CD4-positive, alpha-beta T cell (primary cell): ENCODE results near the gene ZFYVE19. TPM values are rescaled to one million over a fixed set of nuclear protein-coding genes. Genes with fewer than 3 reads are reported as not detected.

ENCODE experiments used
- ATAC-seq: fragments of 200-7000 bp; cut with Tn5 transposase; one replicate; pipeline ENCODE4 v1.10.0; 2022; ENCODE audit warnings: mild to moderate bottlenecking; ENCODE audit not compliant: poor library complexity
- CTCF ChIA-PET: fragments of 350-600 bp; sonication (Branson Sonifier 250); formaldehyde crosslinking; loops from one replicate; lab custom pipeline; 2021; ENCODE audit warnings: antibody characterized with exemption, inconsistent platforms; lab: Charles Lee
- POLR2A ChIA-PET: fragments of 350-600 bp; sonication (Branson Sonifier 250); formaldehyde crosslinking; loops from one replicate; lab custom pipeline; 2021; ENCODE audit warnings: antibody characterized with exemption, inconsistent platforms; lab: Charles Lee
- DNase-seq, 14 experiments: peaks; one replicate each; pipeline ENCODE4 v3.0.0-alpha.2; 2013 to 2020; ENCODE audit warnings: mixed read lengths in 2 of 14
- H3K27ac ChIP-seq, 2 donors: one replicate each; pipeline versions ENCODE4 v1.5.1 to v1.7.0; 2013; ENCODE audit warnings: low read length in 2 of 2, low read depth in 1 of 2, mild to moderate bottlenecking in 1 of 2
- H3K27me3 ChIP-seq, 2 experiments: 1 replicate in 1 of 2; 2 replicates in 1 of 2; pipeline versions ENCODE4 v1.6.1 to v1.7.0; 2013; ENCODE audit warnings: low read length in 2 of 2, control low read depth in 1 of 2, mild to moderate bottlenecking in 1 of 2, moderate library complexity in 1 of 2; ENCODE audit not compliant: insufficient read depth in 2 of 2, control insufficient read depth in 1 of 2
- H3K36me3 ChIP-seq: one replicate; pipeline ENCODE4 v1.6.1; 2013; ENCODE audit warnings: low read length, control low read depth; ENCODE audit not compliant: insufficient read depth
- H3K4me1 ChIP-seq: one replicate; pipeline ENCODE4 v1.6.1; 2013; ENCODE audit warnings: low read length, control low read depth; ENCODE audit not compliant: insufficient read depth
- H3K4me3 ChIP-seq: one replicate; pipeline ENCODE4 v1.5.1; 2013; ENCODE audit warnings: mild to moderate bottlenecking, low read length, moderate library complexity
- H3K9me3 ChIP-seq, 2 experiments: 1 replicate in 1 of 2; 2 replicates in 1 of 2; pipeline versions ENCODE4 v1.6.1 to v1.7.0; 2013; ENCODE audit warnings: low read length in 2 of 2, mild to moderate bottlenecking in 2 of 2, control low read depth in 1 of 2, moderate library complexity in 1 of 2; ENCODE audit not compliant: control insufficient read depth in 1 of 2, insufficient read depth in 1 of 2
- H3K27ac Mint-ChIP-seq: one replicate; pipeline ENCODE4 v1.8.0; 2020; ENCODE audit warnings: mixed read lengths
- H3K27me3 Mint-ChIP-seq: one replicate; pipeline ENCODE4 v1.8.0; 2021; ENCODE audit warnings: mixed read lengths
- H3K36me3 Mint-ChIP-seq: one replicate; pipeline ENCODE4 v1.8.0; 2021; ENCODE audit warnings: low read depth, mixed read lengths
- H3K4me1 Mint-ChIP-seq: one replicate; pipeline ENCODE4 v1.8.0; 2021; ENCODE audit warnings: low read depth, mixed read lengths
- H3K4me3 Mint-ChIP-seq: one replicate; pipeline ENCODE4 v1.8.0; 2020; ENCODE audit warnings: mild to moderate bottlenecking, mixed read lengths
- H3K9me3 Mint-ChIP-seq: one replicate; pipeline ENCODE4 v1.8.0; 2020; ENCODE audit warnings: mixed read lengths
- intact Hi-C, 2 experiments: fragments of 100-400 bp; cut with DNase I in 1 of 2; cut with micrococcal nuclease in 1 of 2; formaldehyde crosslinking; loops; one replicate each; pipeline versions ENCODE4 v1.15.1 to v1.9.0; 2023 to 2025; cut with DNase I, micrococcal nuclease
- total RNA-seq, 174 experiments: library from RNA in 2 of 174; stranded (reverse) in 2 of 174; gene quantifications; one replicate each; pipeline ENCODE4 v1.2.3 and lab custom pipeline; 2021 to 2026
- TF ChIP-seq, protein P1 (sequence below): fragments of 200-600 bp; IDR thresholded peaks from one replicate; pipeline ENCODE4 v1.8.0; 2022; ENCODE audit warnings: antibody characterized with exemption, mild to moderate bottlenecking

ZFYVE19 gene
- total RNA-seq, 2 experiments from 2014 or later, result 12.0 to 13.0 TPM

DNA sequence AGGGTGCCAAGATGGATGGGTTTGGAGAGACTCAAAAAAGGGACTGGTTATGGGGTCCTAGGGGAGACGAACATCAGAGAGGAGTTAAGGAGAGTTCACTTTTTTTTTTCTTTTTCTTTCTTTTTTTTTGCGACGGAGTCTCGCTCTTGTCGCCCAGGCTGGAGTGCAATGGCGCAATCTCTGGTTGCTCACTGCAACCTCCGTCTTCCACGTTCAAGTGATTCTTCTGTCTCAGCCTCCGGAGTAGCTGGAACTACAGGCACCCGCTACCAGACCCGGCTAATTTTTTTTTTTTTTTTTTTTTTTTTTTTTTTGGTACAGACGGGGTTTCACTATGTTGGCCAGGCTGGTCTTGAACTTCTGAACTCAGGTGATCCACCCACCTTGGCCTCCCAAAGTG is 38.1 kb downstream of the ZFYVE19 start:
- no peaks in the 10 kb centered on the region for H3K36me3 Mint-ChIP-seq
- H3K4me3 ChIP-seq, result peak overlapping the region; percentile 61
- peak overlapping the region; percentile 87 for H3K4me3 Mint-ChIP-seq
- peaks cover 42% of the 10 kb centered on the region for H3K4me1 ChIP-seq
- H3K9me3 Mint-ChIP-seq, result no peaks in the 10 kb centered on the region
- ATAC-seq (no peak), DNase-seq (no peak)
- POLR2A ChIA-PET, result interaction anchor here (0.6 to 1.4 kb wide), 3 partner anchors 45 to 152 kb away, joined by 3 to 7 read pairs (median 3); partner anchors contain the start of gene VPS18
- intact Hi-C loops, result no loop called here
- TF ChIP-seq, protein P1, sequence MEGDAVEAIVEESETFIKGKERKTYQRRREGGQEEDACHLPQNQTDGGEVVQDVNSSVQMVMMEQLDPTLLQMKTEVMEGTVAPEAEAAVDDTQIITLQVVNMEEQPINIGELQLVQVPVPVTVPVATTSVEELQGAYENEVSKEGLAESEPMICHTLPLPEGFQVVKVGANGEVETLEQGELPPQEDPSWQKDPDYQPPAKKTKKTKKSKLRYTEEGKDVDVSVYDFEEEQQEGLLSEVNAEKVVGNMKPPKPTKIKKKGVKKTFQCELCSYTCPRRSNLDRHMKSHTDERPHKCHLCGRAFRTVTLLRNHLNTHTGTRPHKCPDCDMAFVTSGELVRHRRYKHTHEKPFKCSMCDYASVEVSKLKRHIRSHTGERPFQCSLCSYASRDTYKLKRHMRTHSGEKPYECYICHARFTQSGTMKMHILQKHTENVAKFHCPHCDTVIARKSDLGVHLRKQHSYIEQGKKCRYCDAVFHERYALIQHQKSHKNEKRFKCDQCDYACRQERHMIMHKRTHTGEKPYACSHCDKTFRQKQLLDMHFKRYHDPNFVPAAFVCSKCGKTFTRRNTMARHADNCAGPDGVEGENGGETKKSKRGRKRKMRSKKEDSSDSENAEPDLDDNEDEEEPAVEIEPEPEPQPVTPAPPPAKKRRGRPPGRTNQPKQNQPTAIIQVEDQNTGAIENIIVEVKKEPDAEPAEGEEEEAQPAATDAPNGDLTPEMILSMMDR, result no peak
- peaks cover 9% of the 10 kb centered on the region for H3K27me3 Mint-ChIP-seq
- CTCF ChIA-PET, result interaction anchor here (0.7 to 1.0 kb wide), 2 partner anchors 13 to 49 kb away, joined by 5 read pairs; partner anchors contain the start of gene VPS18
- peaks cover 34% of the 10 kb centered on the region for H3K4me1 Mint-ChIP-seq
- no peaks in the 10 kb centered on the region for H3K36me3 ChIP-seq
- peaks cover 0 to 10% of the 10 kb centered on the region in 2 experiments for H3K27me3 ChIP-seq
- peak overlapping the region; percentile 51 for H3K27ac Mint-ChIP-seq
- H3K9me3 ChIP-seq, result no peaks in the 10 kb centered on the region
- H3K27ac ChIP-seq, result no peak overlapping the region

DNA sequence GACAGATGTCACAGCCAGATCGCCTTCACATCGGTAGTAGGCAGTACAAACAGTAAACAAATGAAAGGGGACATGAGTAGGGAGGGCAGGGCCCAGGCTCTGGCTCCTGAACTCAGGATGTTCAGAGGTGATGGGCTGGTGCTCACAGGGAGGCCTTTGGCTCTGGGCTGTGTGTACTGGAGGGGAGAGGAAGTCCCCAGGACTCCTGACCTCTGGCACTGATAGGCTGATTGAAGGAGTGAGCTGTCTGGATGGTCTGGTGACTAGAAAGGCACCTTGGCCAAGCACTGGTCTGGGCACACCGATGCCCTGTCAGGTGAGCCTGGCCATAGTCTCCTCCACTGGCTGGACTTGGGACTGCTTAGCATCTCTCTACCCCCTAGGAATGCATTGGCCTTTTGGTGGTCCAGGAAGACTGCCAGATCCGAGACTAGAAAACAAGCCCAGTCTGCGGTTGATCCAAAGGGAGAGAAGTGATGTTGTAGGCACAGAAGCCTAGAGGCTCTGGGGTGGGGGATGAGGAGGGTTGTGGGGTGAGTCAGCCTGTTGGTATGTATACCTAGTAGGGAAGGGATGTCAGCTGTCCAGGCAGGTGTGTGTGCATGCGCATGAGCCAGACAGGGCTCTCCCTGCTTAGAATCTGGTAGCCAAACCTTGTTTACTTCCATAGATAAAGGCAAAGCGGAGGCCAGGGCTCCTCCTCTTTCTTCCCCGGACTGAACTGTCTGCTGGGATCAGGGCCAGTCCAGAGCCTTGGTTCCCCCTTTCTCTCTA is 38.8 kb downstream of the ZFYVE19 start:
- TF ChIP-seq, protein P1, result no peak
- Mint-ChIP-seq H3K9me3 (no peaks in the 10 kb centered on the region), H3K36me3 (no peaks in the 10 kb centered on the region), H3K27me3 (peaks cover 9% of the 10 kb centered on the region), H3K4me3 (peak overlapping the region; percentile 34), H3K4me1 (peaks cover 34% of the 10 kb centered on the region), H3K27ac (no peak overlapping the region)
- no peak overlapping the region for H3K4me3 ChIP-seq
- no peak overlapping the region for H3K27ac ChIP-seq
- ATAC-seq (no peak), DNase-seq (no peak)
- H3K36me3 ChIP-seq, result no peaks in the 10 kb centered on the region
- CTCF ChIA-PET, result interaction anchor here (0.7 kb wide), 1 partner anchor 49 kb away, joined by 5 read pairs; the partner anchor contains the start of gene VPS18
- POLR2A ChIA-PET, result interaction anchor here (0.6 kb wide), 1 partner anchor 152 kb away, joined by 3 read pairs; no protein-coding TSS in a partner anchor
- intact Hi-C loops, result no loop called here
- H3K27me3 ChIP-seq, result peaks cover 0 to 10% of the 10 kb centered on the region in 2 experiments
- peaks cover 42% of the 10 kb centered on the region for H3K4me1 ChIP-seq
- no peaks in the 10 kb centered on the region for H3K9me3 ChIP-seq

DNA sequence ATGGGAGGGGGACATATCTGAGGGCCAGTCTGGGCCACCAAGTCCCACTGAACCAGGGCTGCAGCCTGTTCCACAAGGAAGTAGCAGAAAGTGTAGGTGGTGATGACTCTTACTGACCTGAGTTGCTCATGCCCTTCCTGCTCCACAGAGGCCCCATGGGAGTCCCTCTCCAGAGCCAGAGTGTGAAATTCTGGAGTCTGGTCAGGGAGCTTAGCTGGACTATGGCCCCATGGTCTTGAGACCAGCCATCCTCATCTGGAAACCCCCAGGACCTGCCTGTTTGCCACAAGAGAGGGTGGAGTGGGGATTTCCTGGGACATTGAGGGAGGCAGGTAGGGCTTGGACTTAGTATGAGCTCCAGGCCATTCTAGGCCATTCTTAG is 39.9 kb downstream of the ZFYVE19 start:
- Histone ChIP-seq H3K9me3 (no peaks in the 10 kb centered on the region), H3K27me3 (peaks cover 0 to 10% of the 10 kb centered on the region in 2 experiments), H3K4me1 (peaks cover 42% of the 10 kb centered on the region), H3K4me3 (no peak overlapping the region), H3K27ac (no peak overlapping the region), H3K36me3 (no peaks in the 10 kb centered on the region)
- POLR2A ChIA-PET, result no interaction called here
- H3K27ac Mint-ChIP-seq, result peak overlapping the region; percentile 0
- DNase-seq, result no peak
- ATAC-seq, result no peak
- no peaks in the 10 kb centered on the region for H3K9me3 Mint-ChIP-seq
- H3K4me1 Mint-ChIP-seq, result peaks cover 34% of the 10 kb centered on the region
- intact Hi-C loops, result no loop called here
- TF ChIP-seq, protein P1, result no peak
- H3K36me3 Mint-ChIP-seq, result no peaks in the 10 kb centered on the region
- peaks cover 9% of the 10 kb centered on the region for H3K27me3 Mint-ChIP-seq
- H3K4me3 Mint-ChIP-seq, result no peak overlapping the region
- CTCF ChIA-PET, result no interaction called here
